ENCODE data around the gene RBM33.

DNA sequence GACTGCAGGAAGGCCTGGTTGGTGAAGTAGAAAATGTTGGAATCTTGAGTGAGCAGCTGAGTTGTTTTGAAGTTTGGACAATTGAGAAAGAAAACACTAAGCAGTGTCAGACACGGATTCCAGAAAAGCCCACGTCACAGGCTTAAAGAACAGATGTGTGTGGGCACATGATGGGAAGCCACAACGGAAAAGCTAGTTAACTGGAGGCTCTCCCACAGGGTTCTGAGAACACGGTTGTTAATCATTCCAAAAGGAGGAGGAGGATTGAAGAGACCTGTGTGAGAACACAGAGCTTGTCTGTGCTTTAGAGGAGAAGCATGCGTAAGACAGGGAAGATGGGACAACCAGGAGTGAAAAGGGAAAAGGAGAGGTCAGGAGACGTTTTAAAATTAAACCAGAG is 125.2 kb downstream of the RBM33 start:
- no peak for TF ChIP-seq NFRKB (IDR thresholded peaks at IDR 0.05)
- TF ChIP-seq WIZ (CRISPR knock-in tag; IDR thresholded peaks at IDR 0.05), result no peak
- no peak for TF ChIP-seq ZNF256 (CRISPR knock-in tag; conservative IDR thresholded peaks at IDR 0.05)
- no peak for TF ChIP-seq ZNF563 (CRISPR knock-in tag; IDR thresholded peaks at IDR 0.05)
- TF ChIP-seq TAF1 (CRISPR knock-in tag; IDR thresholded peaks at IDR 0.05), result no peak
